Measurements from ENCODE around the gene DPP6.

DNA sequence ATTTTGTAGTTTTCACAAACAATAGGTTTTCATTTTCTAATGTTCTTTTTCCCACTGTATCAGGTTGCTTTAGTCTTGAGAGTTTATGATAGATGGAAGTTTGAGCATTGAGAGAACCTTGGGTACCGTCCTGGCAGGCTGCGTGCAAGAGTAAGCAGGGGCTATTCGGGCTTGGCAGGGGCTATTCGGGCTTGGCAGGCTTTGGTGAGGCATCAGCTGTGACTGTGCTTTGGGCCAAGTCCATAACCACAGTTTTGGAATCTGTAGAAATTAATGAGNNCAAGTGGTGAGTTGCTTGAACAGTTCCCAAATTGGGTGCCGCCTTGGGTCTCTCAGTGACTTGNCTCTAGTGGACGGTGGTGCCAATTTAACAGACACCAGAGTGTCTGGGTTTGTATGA is 526.1 kb downstream of the DPP6 start:
- no peak for TF ChIP-seq POLR2AphosphoS5 (IDR thresholded peaks at IDR 0.05; ENCODE audit: low read depth)
- TF ChIP-seq ZNF331 (CRISPR knock-in tag; IDR thresholded peaks at IDR 0.05; ENCODE audit: low read depth) = no peak
